ENCODE data around the gene PLPPR1. TPM values are rescaled to one million over a fixed set of nuclear protein-coding genes. Genes with fewer than 3 reads are reported as not detected.

PLPPR1 gene
- polyA plus RNA-seq, 3 donors = not detected

DNA sequence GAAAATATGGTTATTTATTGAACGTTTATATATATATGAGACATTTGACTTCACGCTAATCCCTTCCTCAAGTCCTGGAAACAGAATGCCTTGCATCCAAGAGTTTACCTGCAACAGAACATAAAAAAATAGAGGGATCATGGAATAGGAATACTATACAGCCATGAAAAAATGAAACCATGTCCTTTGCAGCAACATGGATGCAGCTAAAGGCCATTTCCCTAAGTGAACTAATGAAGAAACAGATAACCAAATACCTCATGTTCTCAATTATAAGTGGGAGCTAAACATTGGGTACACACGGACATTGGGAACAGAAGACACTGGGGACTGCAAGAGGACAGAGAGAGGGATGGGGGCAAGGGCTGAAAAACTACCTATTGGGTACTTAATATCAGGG is 343.3 kb downstream of the PLPPR1 start:
- Histone ChIP-seq H3K4me3 (replicated peaks in 1 of 3; ENCODE audit: low read depth in 2 of 3, low read length in 3 of 3) (no peak overlapping the region), H3K9me3 (replicated peaks in 1 of 2; ENCODE audit: control insufficient read depth in 1 of 2, insufficient read depth in 1 of 2, low read length in 2 of 2) (no peaks in the 10 kb centered on the region), H3K36me3 (replicated peaks in 1 of 2; ENCODE audit: control insufficient read depth in 1 of 2, insufficient read depth in 2 of 2, low read length in 2 of 2) (no peaks in the 10 kb centered on the region), H3K4me1 (ENCODE audit: control insufficient read depth in 1 of 2, insufficient read depth in 2 of 2, low read length in 2 of 2) (no peaks in the 10 kb centered on the region), H3K79me2 (ENCODE audit: insufficient read depth, low read length) (no peaks in the 10 kb centered on the region), H2AFZ (ENCODE audit: insufficient read depth, low read depth, low read length, poor library complexity, severe bottlenecking) (no peak overlapping the region), H4K20me1 (ENCODE audit: insufficient read depth, low read length) (no peaks in the 10 kb centered on the region), H3K4me2 (replicated peaks; ENCODE audit: extremely low read depth, low read length, poor library complexity, severe bottlenecking) (no peak overlapping the region), H3K9ac (ENCODE audit: insufficient read depth, low read length, poor library complexity, severe bottlenecking) (no peak overlapping the region), H3K27ac (ENCODE audit: low read depth in 1 of 2, low read length in 2 of 2) (no peak overlapping the region), H3K27me3 (ENCODE audit: control insufficient read depth in 2 of 2, insufficient read depth in 2 of 2, low read length in 2 of 2) (no peaks in the 10 kb centered on the region)
- WGBS (ENCODE audit: insufficient coverage) = no CpG with 5 or more reads among the region's 3 CpGs
- Mint-ChIP-seq H3K4me1 (no peaks in the 10 kb centered on the region), H3K27me3 (ENCODE audit: low read depth in 3 of 3) (peaks cover 0 to 7% (median 3%) of the 10 kb centered on the region in 3 donors), H3K4me3 (no peak overlapping the region), H3K9me3 (peaks cover 0 to 4% (median 2%) of the 10 kb centered on the region in 7 donors), H3K36me3 (no peaks in the 10 kb centered on the region), H3K27ac (no peak overlapping the region)
- no peak for TF ChIP-seq CTCF (IDR thresholded peaks at IDR 0.05)
- no peak for DNase-seq
- intact Hi-C loops (cut with micrococcal nuclease) = no loop called here

DNA sequence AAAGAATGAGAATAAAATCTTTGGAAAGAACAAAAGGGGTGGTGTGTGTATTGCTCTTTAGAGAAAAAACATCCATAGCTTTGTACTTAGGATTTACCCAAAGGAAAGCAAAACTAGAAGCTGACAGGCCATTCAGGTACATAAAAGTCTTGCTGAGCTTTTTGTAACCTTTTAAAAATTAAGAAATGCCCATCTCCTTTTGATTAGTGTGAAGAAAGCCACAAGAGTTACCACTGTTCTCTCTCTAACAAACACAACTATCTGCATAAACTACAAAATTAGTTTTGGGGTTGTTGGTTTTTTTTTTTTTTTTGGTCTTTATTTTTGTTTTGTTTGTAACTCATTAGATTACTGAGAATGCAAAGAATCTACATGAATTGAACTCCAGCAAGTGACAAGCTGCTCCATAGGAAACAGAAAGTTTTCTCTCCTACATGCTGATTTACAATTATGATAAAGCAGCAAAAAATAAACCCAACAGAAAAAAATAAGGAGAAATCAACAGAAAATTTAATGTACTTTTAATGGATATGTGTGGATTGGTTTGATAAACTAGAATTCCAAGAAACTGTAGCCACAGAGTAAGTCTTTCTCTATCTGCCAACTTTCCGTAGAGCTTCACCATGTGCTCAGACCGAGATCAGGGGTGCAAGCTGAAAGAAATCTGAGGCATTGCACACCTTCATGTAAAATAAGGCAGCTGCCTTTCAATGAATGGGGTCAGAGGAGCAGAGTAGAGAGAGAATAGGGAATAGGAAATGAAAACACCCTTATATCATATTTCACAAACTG is 344.0 kb downstream of the PLPPR1 start:
- intact Hi-C loops (cut with micrococcal nuclease) = no loop called here
- H3K4me3 Mint-ChIP-seq = no peak overlapping the region
- Histone ChIP-seq H3K4me2 (replicated peaks; ENCODE audit: extremely low read depth, low read length, poor library complexity, severe bottlenecking) (no peak overlapping the region), H3K79me2 (ENCODE audit: insufficient read depth, low read length) (no peaks in the 10 kb centered on the region), H3K4me3 (replicated peaks in 1 of 3; ENCODE audit: low read depth in 2 of 3, low read length in 3 of 3) (no peak overlapping the region), H3K4me1 (ENCODE audit: control insufficient read depth in 1 of 2, insufficient read depth in 2 of 2, low read length in 2 of 2) (no peaks in the 10 kb centered on the region), H2AFZ (ENCODE audit: insufficient read depth, low read depth, low read length, poor library complexity, severe bottlenecking) (no peak overlapping the region), H3K9me3 (replicated peaks in 1 of 2; ENCODE audit: control insufficient read depth in 1 of 2, insufficient read depth in 1 of 2, low read length in 2 of 2) (no peaks in the 10 kb centered on the region), H3K27me3 (ENCODE audit: control insufficient read depth in 2 of 2, insufficient read depth in 2 of 2, low read length in 2 of 2) (no peaks in the 10 kb centered on the region), H3K27ac (ENCODE audit: low read depth in 1 of 2, low read length in 2 of 2) (no peak overlapping the region), H3K9ac (ENCODE audit: insufficient read depth, low read length, poor library complexity, severe bottlenecking) (no peak overlapping the region), H4K20me1 (ENCODE audit: insufficient read depth, low read length) (no peaks in the 10 kb centered on the region), H3K36me3 (replicated peaks in 1 of 2; ENCODE audit: control insufficient read depth in 1 of 2, insufficient read depth in 2 of 2, low read length in 2 of 2) (no peaks in the 10 kb centered on the region)
- DNase-seq = no peak
- no peak for TF ChIP-seq CTCF (IDR thresholded peaks at IDR 0.05)
- H3K36me3 Mint-ChIP-seq = no peaks in the 10 kb centered on the region
- peaks cover under 1 to 4% (median 2%) of the 10 kb centered on the region in 7 donors for H3K9me3 Mint-ChIP-seq
- 53% methylated on average over 2 of the region's 2 CpGs for WGBS (ENCODE audit: insufficient coverage)
- H3K4me1 Mint-ChIP-seq = no peaks in the 10 kb centered on the region
- no peak overlapping the region for H3K27ac Mint-ChIP-seq
- H3K27me3 Mint-ChIP-seq (ENCODE audit: low read depth in 3 of 3) = peaks cover 0 to 4% (median 3%) of the 10 kb centered on the region in 3 donors

Small RNA genes within 50 kb of the gene (small RNA-seq; reads per million reads assigned to genes)
- gene RF00322 (ENCODE audit: insufficient read length, low read depth) = not detected

Data from CD14-positive monocyte (primary cell).